Subcutaneous adipose tissue (tissue), 4 donors: ENCODE results near the gene NKAIN2. TPM values are rescaled to one million over a fixed set of nuclear protein-coding genes. Genes with fewer than 3 reads are reported as not detected.

Source experiments
- CTCF ChIP-seq: fragments of 450-650 bp; IDR thresholded peaks from one replicate; pipeline ENCODE4 v1.5.1; 2016; ENCODE audit warnings: low read depth, mild to moderate bottlenecking, control low read depth, antibody characterized with exemption, moderate library complexity
- total RNA-seq, 4 donors: library from RNA; depleted of rRNA; stranded (reverse); fragments of >200 nt; gene quantifications; one replicate each; pipeline ENCODE4 v1.1.0, GENCODE V29; 2016

Gene NKAIN2
- total RNA-seq, 4 donors from 2014 or later = not detected

- no peak for TF ChIP-seq CTCF
Observed at GRCh38 chr6:124368131-124368530, 564.5 kb downstream of the NKAIN2 start.

- no peak for TF ChIP-seq CTCF
Observed at GRCh38 chr6:124371974-124372475, 568.4 kb downstream of the NKAIN2 start.

- TF ChIP-seq CTCF = no peak
Observed at GRCh38 chr6:124373386-124373785, 569.7 kb downstream of the NKAIN2 start.

GRCh38 chr6:124389127-124389526 lies 585.5 kb downstream of the NKAIN2 start:
- TF ChIP-seq CTCF = no peak

- TF ChIP-seq CTCF = no peak
Observed at GRCh38 chr6:124393536-124393935, 589.9 kb downstream of the NKAIN2 start.

- TF ChIP-seq CTCF = no peak
Observed at GRCh38 chr6:124396361-124396760, 592.7 kb downstream of the NKAIN2 start.

GRCh38 chr6:124400261-124400999 lies 596.8 kb downstream of the NKAIN2 start:
- TF ChIP-seq CTCF = no peak
